Skeletal muscle cell (primary cell): ENCODE data around the gene ZCCHC18.
"Not testable (repeated sequence)": the region's sequence is repeated elsewhere in the genome, so short reads cannot be mapped to it uniquely, and the experiment has no call there.

Experiments used
- DNase-seq: peaks from one replicate; pipeline ENCODE4 v3.0.0-alpha.2; 2010; ENCODE audit warnings: low read depth
- H3K4me3 ChIP-seq: 2 replicates; pipeline ENCODE4 v1.5.1; 2011; ENCODE audit warnings: low read depth, mild to moderate bottlenecking, control low read depth, low read length, moderate library complexity

ZCCHC18 gene

DNA sequence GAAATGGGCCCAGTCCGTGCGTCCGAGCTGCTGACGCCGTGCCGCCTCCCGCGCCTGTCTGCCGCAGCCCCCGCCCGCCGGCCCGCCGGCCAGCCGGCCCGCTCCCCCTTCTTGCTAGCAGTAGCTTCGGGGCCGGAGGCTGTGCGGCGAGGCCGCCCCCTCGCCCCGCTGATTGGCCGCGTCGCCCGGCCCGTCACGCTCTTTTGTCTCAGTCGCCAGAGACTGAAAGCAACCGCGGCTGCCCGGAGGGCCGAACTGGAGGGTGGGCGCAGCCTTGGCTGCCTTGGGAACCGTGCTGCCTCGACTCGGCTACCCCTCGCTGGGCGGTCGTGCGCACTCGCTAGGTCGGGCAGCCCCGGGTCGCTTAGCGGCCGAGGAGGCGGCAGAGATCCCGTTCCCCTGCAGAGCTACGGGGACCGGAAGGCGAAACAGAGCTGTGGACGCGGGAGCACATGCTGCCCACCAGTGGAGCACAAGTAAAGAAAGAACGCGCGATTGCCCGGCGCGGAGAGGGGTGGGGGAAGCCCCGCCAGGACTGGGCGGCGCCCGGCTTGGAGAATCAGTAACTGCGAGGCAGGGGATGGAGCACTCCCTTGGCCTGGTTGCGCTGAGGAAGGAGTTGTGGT is at the start of gene ZCCHC18:
Gene ZCCHC18, plus strand, starts transcription at position 198 of the 626 bp plus-strand sequence. CDS start 1,589 bp downstream, outside the sequence.
- peak; percentile 14 for DNase-seq
- H3K4me3 ChIP-seq = peak within 1 kb of the TSS; percentile 63

DNA sequence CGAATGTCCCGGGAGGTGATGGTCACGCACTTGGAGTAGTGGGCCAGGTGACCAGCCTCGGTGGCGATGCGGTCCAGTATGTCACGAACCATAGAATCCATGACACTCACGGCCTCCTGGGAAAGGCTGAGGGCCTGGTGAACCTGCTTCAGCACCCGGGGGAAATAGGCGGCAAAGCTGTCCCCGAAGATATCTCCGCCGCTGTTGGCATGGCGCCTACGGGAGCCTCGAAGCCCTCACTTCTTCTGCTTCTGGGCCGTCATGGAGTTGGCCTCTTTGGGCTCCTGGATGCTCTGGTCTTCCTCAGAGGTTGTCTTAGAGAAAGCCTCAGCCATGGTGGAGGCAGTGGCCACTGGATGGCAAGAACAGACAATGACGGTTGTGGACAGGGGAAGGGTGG is 49.7 kb upstream of the ZCCHC18 start:
- H3K4me3 ChIP-seq, DNase-seq: not testable (repeated sequence)

DNA sequence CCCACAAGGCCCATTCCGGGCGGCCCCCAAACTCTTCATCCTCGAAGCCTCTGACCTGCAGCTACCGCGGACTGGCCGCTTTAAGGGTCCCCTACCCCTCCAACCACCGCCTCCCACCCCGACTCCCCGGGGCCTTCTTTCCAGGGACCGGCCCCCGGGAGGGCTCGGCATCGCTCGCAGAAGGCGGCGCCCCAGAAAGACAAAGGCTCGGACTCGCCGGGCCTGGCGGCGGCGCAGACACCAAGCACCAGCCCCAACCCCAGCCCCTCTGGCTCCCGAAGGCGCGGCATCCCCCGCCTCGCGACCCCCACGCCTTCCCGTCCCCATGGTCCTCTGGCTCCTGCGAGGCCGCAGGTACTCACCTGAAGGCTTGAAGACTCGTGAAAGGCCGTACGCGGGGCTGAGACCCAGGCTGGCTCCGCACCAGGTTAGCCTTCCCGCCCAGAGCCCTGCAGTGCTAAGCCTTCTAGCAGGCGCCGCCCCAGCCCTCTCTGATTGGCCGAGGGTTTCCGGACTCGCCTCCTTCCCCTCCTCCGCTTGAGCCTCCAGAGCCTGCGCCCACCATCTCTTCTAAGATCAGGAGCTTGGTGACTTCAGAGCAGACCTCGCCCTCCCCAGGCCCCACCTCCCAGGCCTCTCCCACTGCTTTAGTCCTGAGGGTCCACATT is 36.4 kb upstream of the ZCCHC18 start, which contains the start of gene TMSB15C:
Gene TMSB15C, minus strand, starts transcription at position 459 of the 668 bp plus-strand sequence.
- not testable (repeated sequence) for H3K4me3 ChIP-seq, DNase-seq

DNA sequence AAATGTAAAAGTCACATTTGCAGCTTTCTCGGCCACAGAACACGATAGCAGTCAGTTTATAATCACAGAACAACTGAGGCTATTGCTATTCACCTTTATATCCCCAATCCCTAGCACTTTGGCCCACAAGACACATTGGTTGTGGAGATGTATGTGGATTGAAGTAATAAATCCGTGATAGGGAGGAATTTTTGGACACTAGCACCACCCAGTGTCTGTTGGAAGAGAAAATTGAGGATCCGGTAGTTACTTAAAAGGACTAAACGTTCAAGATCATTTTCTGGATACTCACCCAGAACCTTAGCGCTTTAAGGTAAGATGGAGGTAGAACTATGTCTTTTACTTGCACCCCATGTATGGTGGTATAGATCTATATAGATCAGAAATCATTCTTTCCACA is 34.5 kb upstream of the ZCCHC18 start:
- not testable (repeated sequence) for H3K4me3 ChIP-seq, DNase-seq

DNA sequence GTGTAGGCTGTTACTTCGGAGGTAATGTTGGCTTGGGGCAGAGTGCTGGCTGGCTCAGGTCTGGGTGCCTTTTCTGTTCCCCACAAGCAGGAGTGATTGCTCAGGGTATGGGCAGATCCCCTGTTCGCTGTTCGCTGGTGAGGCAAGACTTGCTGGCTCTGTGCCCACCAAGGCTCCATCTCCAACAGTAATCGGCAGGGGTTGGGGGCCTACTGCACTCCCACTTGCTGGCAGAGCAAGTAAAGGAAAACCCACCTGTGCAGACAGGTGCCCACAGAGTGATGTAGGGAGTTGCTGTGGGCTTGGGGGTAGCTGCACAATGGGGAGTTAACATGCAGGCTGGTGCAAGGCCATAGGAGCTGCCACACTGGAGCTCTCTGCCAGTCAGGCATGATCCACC is 28.3 kb upstream of the ZCCHC18 start:
- H3K4me3 ChIP-seq = no peak overlapping the region
- DNase-seq = no peak

DNA sequence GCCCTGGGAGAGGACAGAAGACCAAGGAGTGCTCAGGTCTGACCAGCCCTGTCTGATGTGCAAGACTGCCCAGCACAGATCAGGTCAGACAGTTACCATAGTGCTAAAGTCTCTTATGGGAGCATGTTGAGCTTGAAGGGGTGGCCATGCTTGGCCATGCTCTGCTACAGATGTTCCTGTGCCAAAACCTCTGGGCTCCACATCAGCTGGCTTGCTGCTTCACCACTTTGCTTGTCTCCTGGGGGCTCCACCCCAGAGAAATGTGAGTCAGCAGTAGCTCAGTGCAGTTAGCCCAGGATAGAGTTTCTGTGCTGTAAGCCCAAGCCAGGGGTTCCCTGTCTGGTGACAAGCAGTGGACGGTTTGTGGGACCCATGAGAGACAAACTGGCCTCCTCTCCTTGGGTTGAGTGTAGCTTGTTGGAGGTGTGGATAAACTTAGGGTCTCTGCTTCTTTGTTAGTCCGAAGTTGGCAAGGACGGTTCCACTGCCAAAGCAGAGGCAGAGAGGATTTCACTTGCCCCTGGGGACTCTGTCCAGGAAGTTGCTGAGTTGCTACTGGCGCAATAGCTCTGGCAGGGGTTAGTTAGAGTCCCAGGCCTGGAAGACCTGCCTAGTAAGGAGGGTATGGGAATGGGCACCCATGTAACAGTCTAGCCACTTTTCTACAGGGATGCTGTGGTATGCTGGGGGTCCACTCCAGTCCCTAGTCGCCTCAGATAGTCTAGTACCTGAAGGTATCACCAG is 27.6 kb upstream of the ZCCHC18 start:
- no peak overlapping the region for H3K4me3 ChIP-seq
- no peak for DNase-seq

DNA sequence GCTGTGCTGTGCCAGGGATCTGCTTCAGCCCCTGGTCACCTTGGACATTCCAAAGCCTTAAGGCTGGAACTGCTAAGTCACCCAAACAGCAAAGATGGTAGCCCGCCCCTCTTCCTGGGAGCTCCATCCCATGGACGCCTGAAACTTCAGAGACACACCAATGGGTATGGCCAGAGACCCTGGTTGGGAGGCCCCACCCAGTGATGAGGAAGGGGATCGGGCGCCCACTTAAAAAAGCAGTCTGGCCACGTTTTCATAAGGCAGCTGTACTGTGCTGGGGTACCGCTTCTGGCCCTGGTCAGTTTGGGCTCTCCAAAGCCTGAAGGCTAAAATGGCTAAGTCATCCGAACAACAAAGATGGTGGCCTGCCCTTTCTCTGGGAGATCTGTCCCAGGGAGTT is 26.8 kb upstream of the ZCCHC18 start:
- no peak overlapping the region for H3K4me3 ChIP-seq
- no peak for DNase-seq

DNA sequence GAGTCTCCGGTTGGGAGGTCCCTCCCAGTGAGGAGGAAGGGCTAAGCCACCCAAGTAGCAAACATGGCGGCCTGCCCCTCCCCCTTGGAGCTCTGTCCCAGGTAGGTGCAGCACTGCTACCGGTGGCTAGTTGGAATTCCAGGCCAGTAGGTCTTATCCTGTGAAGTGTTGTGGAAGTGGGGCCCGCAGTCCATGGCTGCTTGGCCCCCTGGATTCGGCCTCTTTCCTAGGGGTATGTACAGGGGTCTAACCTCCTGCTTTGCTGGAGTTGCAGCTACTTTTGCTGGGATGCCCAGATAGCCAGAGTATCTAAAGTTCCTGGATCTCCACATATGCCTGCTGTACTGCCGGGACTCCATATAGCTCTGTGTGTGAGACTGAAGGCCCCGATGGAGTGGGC is 26.4 kb upstream of the ZCCHC18 start:
- no peak for DNase-seq
- no peak overlapping the region for H3K4me3 ChIP-seq

DNA sequence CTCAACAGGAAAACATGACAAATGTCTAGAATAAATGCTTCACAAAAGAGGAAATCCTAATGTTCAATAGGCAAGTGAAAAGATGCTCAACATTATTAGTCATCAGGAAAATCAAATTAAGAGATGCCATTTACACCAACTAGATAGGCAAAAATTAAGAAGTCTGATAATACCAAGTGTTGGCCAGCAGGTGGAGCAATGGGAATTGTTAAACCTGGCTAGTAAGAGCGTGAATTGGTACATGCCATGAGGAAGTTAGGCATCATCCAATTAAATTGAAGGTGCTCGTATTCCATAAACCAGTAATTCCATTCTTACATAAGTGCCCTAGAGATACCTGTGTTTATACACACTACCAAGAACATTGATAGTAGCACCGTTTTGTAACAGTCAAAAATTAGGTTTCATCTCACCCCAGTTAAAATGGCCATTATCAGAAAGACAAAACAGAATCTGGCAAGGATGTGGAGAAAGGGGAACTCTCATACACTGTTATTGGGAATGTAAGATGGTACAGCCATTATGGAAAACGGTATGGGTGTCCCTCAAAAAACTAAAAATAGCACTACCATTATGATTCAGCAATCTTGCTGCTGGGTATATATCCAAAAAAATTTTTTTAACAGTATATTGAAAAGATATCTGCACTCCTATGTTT is 14.0 kb upstream of the ZCCHC18 start:
- H3K4me3 ChIP-seq = no peak overlapping the region
- peak; percentile 42 for DNase-seq

DNA sequence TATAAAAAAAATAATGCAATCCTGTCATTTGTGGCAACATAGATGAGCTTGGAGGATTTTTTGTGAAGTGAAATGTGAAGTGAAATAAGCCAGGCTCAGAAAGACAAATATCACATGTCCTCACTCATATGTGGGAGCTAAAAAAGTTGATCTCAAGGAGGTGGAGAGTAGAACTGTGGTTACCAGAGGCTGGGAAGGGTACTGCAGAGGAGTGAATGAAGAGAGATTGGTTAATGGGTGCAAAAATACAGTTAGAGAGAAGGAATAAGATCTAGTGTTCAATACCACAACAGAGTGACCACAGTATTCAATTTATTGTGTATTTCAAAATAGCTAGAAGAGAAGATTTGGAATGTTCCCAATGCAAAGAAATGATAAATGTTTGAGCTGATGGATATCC is 13.4 kb upstream of the ZCCHC18 start:
- no peak for DNase-seq
- no peak overlapping the region for H3K4me3 ChIP-seq

DNA sequence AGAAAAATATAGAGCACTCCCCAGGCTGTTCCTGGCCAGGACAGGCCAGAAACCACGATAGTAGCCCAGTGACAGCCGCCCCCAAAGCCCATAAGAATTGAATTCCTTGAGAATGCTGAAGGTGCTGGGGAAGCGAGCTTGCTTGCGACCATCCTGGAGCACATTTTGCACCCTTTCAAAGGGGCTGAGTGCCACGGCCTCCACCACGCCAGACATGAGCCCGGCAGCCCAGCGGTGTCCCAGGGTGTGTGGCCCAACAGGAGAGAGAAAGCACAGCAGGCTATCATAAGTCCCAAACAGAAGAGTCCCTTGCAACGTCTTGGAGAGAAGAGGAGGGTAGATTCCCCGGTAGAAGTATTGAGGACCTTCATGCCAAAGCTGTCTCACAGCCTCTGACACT is 7.6 kb upstream of the ZCCHC18 start:
- DNase-seq = no peak
- H3K4me3 ChIP-seq = no peak overlapping the region

DNA sequence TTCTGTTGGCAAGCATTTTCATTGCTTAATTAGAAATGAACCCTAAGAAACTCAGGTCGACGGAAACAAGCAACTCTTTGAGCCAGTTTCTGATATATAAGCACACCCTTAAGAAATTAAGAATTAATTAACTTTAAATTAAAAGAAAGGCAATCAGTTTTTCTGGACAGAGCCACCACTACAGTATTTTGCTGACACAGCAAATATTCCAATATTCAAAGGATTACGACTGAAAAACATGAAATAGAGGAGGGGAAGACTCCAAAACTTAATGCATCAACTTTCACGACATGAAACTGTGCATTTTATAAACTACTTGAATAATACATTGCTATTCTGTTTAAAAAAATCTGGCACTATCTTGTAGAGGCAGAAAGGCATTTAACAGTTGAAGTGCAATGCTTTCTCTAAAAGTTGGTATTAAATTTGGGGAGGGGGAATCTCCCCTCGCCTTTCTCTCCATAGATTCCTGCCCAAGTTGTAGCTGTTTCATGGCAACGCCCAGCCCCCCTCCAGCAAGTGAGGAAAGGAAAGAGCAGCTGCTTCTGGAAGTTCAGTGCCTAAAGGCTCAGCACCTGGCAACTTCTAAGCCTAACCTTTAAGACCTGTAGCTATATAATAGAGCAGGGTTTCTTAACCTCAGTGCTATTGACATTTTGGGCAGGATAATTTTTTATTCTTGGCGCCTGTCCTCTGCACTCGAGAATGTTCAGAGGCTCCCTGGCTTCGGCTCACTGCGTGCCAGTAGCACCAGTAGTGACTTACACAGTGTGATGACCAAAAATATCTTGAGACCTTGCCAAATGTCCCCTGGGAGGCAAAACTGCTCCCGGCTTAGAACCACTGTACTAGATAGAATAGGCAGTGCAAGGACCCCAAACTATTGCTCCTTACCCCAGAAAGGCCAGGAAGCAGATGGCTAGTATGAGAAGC is 6.7 kb upstream of the ZCCHC18 start:
- H3K4me3 ChIP-seq = no peak overlapping the region
- DNase-seq = no peak

DNA sequence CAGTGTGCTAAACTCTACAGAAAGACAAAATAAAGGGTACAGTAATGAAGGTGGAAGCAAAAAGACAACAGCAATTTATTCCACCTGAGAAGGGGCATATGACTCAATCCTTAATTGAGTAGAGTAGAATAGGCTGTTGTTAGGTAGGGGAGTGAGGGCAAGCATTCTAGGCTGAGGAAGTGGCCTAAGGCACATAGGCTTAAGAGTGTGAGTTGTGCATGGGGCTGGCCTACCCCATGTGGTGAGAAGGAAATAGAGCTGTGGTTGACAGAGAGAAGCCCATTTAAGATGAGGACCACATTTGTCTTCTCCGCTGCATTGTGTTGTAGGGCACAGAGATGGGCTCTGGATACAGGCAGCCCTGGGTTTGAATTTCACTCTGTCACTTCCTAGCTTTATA is 3.4 kb upstream of the ZCCHC18 start:
- DNase-seq = no peak

DNA sequence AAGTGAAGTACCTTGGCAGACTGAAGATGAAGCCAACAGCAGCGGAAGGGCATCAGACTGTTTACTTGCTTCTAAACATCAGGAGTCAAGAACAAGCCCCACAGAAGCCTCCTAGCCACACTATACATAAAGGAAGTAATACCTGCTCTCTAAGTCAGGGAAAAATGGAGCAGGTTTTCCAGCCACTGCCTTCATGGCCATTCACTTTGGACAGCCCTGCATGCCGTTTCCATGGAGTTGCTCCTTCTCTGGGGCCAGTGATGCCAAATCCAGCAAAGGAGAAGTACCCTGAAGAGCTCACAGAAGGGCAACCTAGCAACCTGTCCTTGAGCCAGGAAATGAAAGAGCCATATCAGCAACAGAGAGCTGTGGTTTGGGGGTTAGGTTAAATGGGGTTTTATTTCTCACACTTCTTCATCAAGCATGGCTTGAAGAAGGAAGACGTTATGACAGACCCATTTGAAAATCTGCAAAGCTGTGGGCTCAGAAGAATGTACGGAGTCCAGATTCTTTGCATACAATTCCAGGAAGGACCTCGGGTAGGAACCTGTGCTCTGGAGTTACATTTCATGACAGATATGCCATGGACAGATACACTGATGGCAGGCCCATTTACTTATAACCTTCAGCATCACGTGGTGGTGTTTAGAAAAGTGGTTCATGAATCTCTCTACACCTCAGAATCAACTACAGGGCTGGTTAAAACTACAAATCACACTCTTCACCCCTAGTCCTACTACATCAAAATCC is 1.7 kb upstream of the ZCCHC18 start:
- not testable (repeated sequence) for DNase-seq, H3K4me3 ChIP-seq

More for the DNA sequence above, 3.4 kb upstream of the ZCCHC18 start:
- no peak overlapping the region for H3K4me3 ChIP-seq

DNA sequence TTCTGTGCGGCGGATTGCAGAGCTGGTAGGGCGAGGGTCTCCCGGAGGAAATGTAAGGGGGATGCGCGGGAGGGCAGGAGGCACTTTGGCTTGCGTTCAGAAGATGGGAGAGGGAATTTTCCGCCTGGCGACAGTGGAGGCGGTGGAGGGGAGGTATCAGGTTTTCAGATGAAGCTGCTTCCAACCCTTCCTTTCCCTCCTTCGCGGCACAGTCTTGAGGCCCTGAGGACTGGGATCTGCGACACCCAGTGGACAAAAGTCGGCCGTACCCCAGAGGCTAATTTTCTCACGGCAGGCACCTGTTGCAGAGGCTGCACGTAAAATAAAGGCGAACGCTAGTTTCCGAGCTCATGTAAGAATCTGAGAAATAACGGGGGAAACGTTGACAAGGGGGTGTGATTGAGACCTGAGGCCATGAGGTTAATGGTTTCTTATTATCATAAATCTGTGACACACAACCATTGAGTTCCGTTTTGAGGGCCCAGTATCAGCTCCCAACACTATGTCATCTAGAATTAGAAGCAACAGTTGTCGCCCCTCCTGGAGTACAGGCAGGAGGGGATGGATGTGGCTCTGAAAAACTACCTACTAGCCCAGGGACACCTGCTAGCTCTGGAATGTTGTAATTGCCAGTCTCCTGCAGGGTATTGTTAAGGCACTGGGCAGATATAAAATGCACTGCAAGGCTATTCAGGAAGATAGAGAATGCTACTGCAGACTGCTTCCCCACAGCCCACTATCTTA is 1.1 kb downstream of the ZCCHC18 start:
- H3K4me3 ChIP-seq = peak overlapping the region; percentile 63
- DNase-seq = no peak

DNA sequence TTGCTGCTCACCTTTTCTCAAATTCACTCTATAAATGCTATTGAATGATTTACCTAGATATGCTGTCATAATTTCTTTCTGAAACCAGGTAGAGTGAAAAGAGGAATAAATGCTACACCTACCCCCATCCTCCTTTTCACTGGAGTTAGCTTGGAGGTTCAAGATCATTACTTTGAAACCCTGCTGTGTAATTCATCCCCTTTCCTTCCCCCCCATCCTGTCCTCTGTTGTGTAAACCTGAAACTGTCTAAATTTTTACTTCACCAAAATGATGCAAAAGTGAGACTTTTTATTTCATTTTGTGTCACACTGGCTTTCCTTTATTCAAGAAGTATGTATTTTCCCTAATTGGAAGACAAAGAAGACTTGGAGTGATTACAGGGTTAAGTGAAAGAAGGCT is 5.4 kb downstream of the ZCCHC18 start:
- no peak overlapping the region for H3K4me3 ChIP-seq
- DNase-seq = no peak

DNA sequence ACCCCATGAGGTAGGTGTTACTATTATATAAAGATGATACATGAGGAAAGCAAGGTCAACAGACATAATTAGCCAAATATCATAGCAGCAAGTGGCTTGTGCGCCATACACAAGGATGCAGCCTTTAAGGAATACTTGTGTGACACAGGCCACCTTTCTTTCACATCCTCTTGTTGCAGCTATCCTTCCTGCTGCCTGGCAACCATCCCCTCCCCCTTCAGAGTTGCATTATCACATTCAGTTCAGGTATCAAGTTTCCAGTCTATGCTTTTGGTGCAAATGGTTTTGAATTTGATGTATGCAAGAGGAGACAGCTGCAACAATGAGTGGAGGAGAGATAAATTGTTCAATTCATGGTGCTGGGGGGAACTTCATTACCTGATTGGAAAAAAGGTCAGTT is 6.4 kb downstream of the ZCCHC18 start:
- H3K4me3 ChIP-seq = no peak overlapping the region

DNA sequence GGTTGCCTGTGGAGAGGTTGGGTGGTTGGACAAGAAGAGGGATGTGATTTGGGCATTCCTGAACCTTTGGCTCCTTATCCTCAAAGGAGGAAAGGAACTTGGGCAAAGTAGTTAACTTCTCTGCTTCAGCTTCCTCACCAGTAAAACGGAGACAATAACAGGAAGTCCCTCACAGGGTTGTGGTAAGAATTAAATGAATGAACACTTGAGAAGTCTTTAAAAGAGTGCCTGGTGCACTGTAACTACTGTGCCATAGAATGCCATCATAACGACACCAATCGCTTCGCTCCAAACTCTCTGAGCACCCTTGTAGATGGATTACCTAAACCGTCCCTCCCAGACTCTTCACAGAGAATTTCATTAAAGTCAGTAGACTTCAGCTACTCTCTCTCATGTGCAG is 10.5 kb downstream of the ZCCHC18 start:
- H3K4me3 ChIP-seq = no peak overlapping the region
- DNase-seq = no peak

More for the DNA sequence above, 6.4 kb downstream of the ZCCHC18 start:
- no peak for DNase-seq
